Measurements from ENCODE around the gene ATG101. TPM values are rescaled to one million over a fixed set of nuclear protein-coding genes. Genes with fewer than 3 reads are reported as not detected.

The ATG101 gene
- total RNA-seq, 4 donors from 2014 or later: 36.7 to 54.7 (median 40.4) TPM

DNA sequence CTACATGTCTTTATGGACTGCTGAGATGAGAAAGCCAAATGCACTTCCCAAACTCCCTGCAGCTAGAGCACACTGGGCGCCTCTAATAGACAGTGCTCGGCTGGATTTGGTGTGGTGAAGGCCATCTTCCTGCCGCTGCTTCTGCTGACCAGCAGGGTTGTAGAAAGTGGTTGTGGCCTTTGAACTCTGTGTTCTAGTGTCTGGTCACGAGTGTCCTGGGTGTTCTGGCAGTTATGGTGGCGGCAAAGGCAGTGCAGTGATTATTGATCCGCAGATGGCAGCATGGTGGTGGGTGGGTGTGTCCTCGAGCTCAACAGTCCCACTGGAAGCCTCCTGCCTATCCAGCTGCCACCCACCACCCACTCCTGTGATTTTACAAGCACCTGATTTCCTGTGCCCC is 53.1 kb downstream of the ATG101 start:
- H3K4me1 ChIP-seq: peaks cover 3 to 61% (median 19%) of the 10 kb centered on the region in 3 donors
- H3K36me3 ChIP-seq: no peaks in the 10 kb centered on the region
- H3K9me3 ChIP-seq: no peaks in the 10 kb centered on the region
- TF ChIP-seq, protein P1, sequence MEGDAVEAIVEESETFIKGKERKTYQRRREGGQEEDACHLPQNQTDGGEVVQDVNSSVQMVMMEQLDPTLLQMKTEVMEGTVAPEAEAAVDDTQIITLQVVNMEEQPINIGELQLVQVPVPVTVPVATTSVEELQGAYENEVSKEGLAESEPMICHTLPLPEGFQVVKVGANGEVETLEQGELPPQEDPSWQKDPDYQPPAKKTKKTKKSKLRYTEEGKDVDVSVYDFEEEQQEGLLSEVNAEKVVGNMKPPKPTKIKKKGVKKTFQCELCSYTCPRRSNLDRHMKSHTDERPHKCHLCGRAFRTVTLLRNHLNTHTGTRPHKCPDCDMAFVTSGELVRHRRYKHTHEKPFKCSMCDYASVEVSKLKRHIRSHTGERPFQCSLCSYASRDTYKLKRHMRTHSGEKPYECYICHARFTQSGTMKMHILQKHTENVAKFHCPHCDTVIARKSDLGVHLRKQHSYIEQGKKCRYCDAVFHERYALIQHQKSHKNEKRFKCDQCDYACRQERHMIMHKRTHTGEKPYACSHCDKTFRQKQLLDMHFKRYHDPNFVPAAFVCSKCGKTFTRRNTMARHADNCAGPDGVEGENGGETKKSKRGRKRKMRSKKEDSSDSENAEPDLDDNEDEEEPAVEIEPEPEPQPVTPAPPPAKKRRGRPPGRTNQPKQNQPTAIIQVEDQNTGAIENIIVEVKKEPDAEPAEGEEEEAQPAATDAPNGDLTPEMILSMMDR (IDR thresholded peaks at IDR 0.05): no peak
- no peak for TF ChIP-seq POLR2A (IDR thresholded peaks at IDR 0.05)
- DNase-seq: no peak
- 72 to 78% methylated on average over 6 to 7 of the region's 7 CpGs for WGBS, 2 donors
- intact Hi-C loops (cut with DNase I): no loop called here
- H3K27me3 ChIP-seq: peaks cover 0 to 40% (median 0%) of the 10 kb centered on the region in 4 donors
- H3K27ac ChIP-seq: no peak overlapping the region
- no peak overlapping the region for H3K4me3 ChIP-seq

DNA sequence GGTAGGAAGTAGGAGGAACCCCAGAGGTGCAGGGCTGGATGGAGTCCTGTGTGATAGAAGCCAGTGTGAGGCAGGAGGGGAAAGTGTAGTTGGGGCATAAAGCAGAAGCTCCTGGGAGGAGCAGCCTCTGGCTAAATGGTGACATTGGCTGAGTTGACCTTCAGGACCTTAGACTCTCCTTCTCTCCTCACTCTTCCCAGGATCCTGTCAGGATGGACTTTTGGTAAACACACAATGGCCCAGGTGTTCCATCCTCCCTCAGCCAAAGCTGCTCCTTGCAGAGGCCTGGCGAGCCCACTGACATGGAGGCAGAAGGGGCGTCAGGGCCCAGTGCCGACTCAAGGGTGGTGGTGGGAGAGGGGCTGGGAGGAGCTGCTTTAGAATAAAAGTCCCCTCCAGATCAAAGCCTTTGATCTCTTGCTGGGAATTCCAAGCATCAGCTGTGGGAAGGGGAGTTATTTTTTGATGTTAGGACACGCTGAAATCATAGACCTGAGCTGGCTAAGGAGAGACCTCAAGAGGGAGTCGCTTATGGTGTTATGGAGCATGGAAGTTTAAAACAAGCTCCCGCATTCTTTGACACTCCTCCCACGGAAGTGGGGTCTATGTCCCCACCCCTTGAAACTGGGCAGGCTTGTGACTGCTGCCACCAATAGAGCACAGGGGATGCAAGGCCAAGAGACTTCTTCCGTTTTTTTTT is 53.9 kb downstream of the ATG101 start:
- TF ChIP-seq, protein P1 (IDR thresholded peaks at IDR 0.05): no peak
- no peak for TF ChIP-seq POLR2A (IDR thresholded peaks at IDR 0.05)
- Histone ChIP-seq H3K4me1 (peaks cover 3 to 54% (median 19%) of the 10 kb centered on the region in 3 donors), H3K36me3 (no peaks in the 10 kb centered on the region), H3K27me3 (peaks cover 0 to 40% (median 0%) of the 10 kb centered on the region in 4 donors), H3K9me3 (no peaks in the 10 kb centered on the region), H3K27ac (no peak overlapping the region), H3K4me3 (no peak overlapping the region)
- intact Hi-C loops (cut with DNase I): no loop called here
- WGBS, 2 donors: 53 to 77% methylated on average over 5 of the region's 8 CpGs
- DNase-seq: no peak

DNA sequence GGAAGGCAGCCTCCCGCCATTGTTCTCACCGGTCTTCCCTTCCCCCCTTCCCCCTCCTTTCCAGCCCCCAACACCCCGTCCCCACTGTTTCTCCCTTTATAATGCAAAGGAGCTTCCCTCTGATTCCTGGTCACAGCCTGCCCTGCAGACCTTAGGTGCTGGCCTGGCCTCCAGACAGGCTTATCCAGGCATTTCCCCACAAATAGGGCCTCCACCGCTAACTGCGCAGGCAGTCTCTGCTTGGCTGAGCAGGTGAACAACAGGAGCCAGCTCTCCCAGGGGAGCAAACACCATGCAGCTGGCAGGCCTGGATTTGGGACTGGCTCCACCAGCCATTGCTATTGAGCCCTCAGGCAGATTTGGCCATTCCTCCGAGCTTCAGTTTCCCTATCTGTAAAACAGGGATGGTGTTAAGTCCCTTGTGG is 55.7 kb downstream of the ATG101 start:
- DNase-seq: no peak
- Histone ChIP-seq H3K27me3 (peaks cover 0 to 38% (median 0%) of the 10 kb centered on the region in 4 donors), H3K9me3 (no peaks in the 10 kb centered on the region), H3K36me3 (no peaks in the 10 kb centered on the region), H3K4me3 (no peak overlapping the region), H3K4me1 (peaks cover 0 to 36% (median 6%) of the 10 kb centered on the region in 3 donors), H3K27ac (peak overlapping the region in 1 of 4 donors; percentile 50)
- no peak for TF ChIP-seq POLR2A (IDR thresholded peaks at IDR 0.05)
- TF ChIP-seq, protein P1 (IDR thresholded peaks at IDR 0.05): no peak
- intact Hi-C loops (cut with DNase I): no loop called here
- WGBS, 2 donors: 69 to 79% methylated on average over 5 to 6 of the region's 6 CpGs

DNA sequence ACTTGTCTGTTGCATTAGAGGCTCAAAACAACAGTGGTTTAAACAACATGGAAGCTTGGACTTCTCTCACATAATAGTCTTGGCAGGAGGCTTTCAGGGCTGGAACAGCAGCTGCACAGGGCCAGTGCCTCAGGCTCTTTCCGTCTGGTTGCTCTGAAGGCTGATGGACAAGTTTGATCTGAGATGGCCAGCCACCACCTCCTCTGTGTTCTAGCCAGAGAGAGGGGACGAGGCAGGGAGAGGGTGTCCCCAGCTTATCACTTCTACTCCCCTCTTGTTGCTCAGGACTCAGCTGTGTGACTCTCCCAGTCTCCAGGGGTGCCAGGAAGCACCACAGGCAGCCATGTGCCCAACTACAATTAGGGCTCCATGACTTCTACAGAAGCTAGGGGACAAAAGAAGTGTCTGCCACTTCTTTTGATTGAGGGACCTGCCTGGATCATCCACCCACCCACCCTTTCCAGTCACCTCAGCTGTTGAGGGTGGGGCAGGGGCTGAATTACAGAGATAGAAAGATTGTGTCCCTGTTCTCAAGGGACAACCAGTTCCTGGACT is 56.3 kb downstream of the ATG101 start:
- peaks cover 0 to 32% (median 6%) of the 10 kb centered on the region in 3 donors for H3K4me1 ChIP-seq
- H3K4me3 ChIP-seq: no peak overlapping the region
- intact Hi-C loops (cut with DNase I): no loop called here
- no peaks in the 10 kb centered on the region for H3K36me3 ChIP-seq
- WGBS, 2 donors: 67% methylated on average over 1 of the region's 2 CpGs; no CpG with 5 or more reads in 1 of the 2 donors
- peaks cover 0 to 32% (median 0%) of the 10 kb centered on the region in 4 donors for H3K27me3 ChIP-seq
- DNase-seq: no peak
- H3K9me3 ChIP-seq: no peaks in the 10 kb centered on the region
- peak overlapping the region in 3 of 4 donors; percentile 25 to 50 (median 34) for H3K27ac ChIP-seq
- TF ChIP-seq, protein P1 (IDR thresholded peaks at IDR 0.05): no peak
- TF ChIP-seq POLR2A (IDR thresholded peaks at IDR 0.05): no peak

Other genes starting within 250 kb of the ATG101 start
- gene FIGNL2, start 221.3 kb upstream of the ATG101 start, total RNA-seq: under 1 TPM in 3 of 4 donors, not detected in 1; 0.18 to 0.38 (median 0.19) TPM
- gene ANKRD33, start 181.9 kb upstream of the ATG101 start, total RNA-seq: under 1 TPM in 1 of 4 donors, not detected in 3; 0.70 TPM
- 10 to 100 TPM in 3 of 4 donors, 1 to 10 TPM in 1; 2.0 to 71.3 (median 14.5) TPM for gene ACVRL1, start 162.5 kb upstream of the ATG101 start, total RNA-seq
- 10 to 100 TPM; 11.4 to 31.7 (median 16.8) TPM for gene ACVR1B, start 118.3 kb upstream of the ATG101 start, total RNA-seq
- gene TAMALIN, start 63.0 kb upstream of the ATG101 start, total RNA-seq: 10 to 100 TPM in 1 of 4 donors, 1 to 10 TPM in 3; 1.7 to 10.7 (median 3.6) TPM
- 10 to 100 TPM in 1 of 4 donors, 1 to 10 TPM in 3; 3.4 to 12.6 (median 5.6) TPM for gene NR4A1, start 18.5 kb upstream of the ATG101 start, total RNA-seq
- gene SMIM41, start 9.7 kb downstream of the ATG101 start, total RNA-seq: 1 to 10 TPM in 2 of 4 donors, under 1 TPM in 1, not detected in 1; 0.50 to 5.7 (median 1.8) TPM
- gene KRT80, start 122.0 kb downstream of the ATG101 start, total RNA-seq: 10 to 100 TPM; 11.4 to 39.6 (median 16.5) TPM
- gene KRT7, start 163.3 kb downstream of the ATG101 start, total RNA-seq: 100 to 1,000 TPM in 1 of 4 donors, 10 to 100 TPM in 3; 18.7 to 118 (median 64.4) TPM
- not detected for gene KRT86, start 204.7 kb downstream of the ATG101 start, total RNA-seq
- gene KRT81, start 221.6 kb downstream of the ATG101 start, total RNA-seq: not detected